HepG2 (cell line): ENCODE results near the gene MAFB. TPM values are rescaled to one million over a fixed set of nuclear protein-coding genes. Genes with fewer than 3 reads are reported as not detected.

Experiments
- ATF2 ChIP-seq: sonication (generic); formaldehyde crosslinking; IDR thresholded peaks from 2 replicates; pipeline ENCODE4 v1.4.0; 2020; ENCODE audit warnings: missing genetic modification reagents
- BRCA1 ChIP-seq: sonication (generic); formaldehyde crosslinking; IDR thresholded peaks from 2 replicates; pipeline ENCODE4 v1.4.0; 2020; ENCODE audit warnings: missing genetic modification reagents
- CEBPB ChIP-seq: IDR thresholded peaks from 2 replicates; pipeline ENCODE4 v1.6.1; 2011; ENCODE audit warnings: low read depth, low read length, improper control_type of control experiment, borderline replicate concordance
- FOXP1 ChIP-seq, 2 experiments: fragments of 450-650 bp in 1 of 2; IDR thresholded peaks; 2 replicates each; pipeline ENCODE4 v1.6.1; 2017 to 2018; ENCODE audit warnings: antibody characterized with exemption in 1 of 2
- FOXP4 ChIP-seq: sonication (generic); formaldehyde crosslinking; IDR thresholded peaks from 2 replicates; pipeline ENCODE4 v1.4.0; 2020; ENCODE audit warnings: missing genetic modification reagents
- IKZF5 ChIP-seq: IDR thresholded peaks from 2 replicates; pipeline ENCODE4 v1.6.1; 2018; ENCODE audit warnings: missing genetic modification reagents, mild to moderate bottlenecking, missing compliant biosample characterization
- KDM5B ChIP-seq: sonication (generic); formaldehyde crosslinking; IDR thresholded peaks from 2 replicates; pipeline ENCODE4 v1.4.0; 2020; ENCODE audit warnings: missing genetic modification reagents, mild to moderate bottlenecking, borderline replicate concordance
- KLF11 ChIP-seq: IDR thresholded peaks from 2 replicates; pipeline ENCODE4 v1.6.1; 2016; ENCODE audit warnings: missing compliant biosample characterization
- MAF1 ChIP-seq: sonication (generic); formaldehyde crosslinking; IDR thresholded peaks from 2 replicates; pipeline ENCODE4 v1.5.0; 2020; ENCODE audit warnings: missing genetic modification reagents, borderline replicate concordance
- MAZ ChIP-seq, 2 experiments: sonication (generic) in 1 of 2; formaldehyde crosslinking in 1 of 2; IDR thresholded peaks; 2 replicates each; pipeline versions ENCODE4 v1.5.0 to v1.6.1; 2012 to 2020; ENCODE audit warnings: low read depth in 2 of 2, mild to moderate bottlenecking in 2 of 2, borderline replicate concordance in 1 of 2, improper control_type of control experiment in 1 of 2, low read length in 1 of 2, missing genetic modification reagents in 1 of 2, moderate library complexity in 1 of 2
- MIER2 ChIP-seq: IDR thresholded peaks from 2 replicates; pipeline ENCODE4 v1.6.1; 2016; ENCODE audit warnings: missing biosample characterization, missing genetic modification reagents
- NFYB ChIP-seq: sonication (generic); formaldehyde crosslinking; IDR thresholded peaks from 2 replicates; pipeline ENCODE4 v1.4.0; 2020; ENCODE audit warnings: missing genetic modification reagents
- SNAPC2 ChIP-seq: sonication (generic); formaldehyde crosslinking; IDR thresholded peaks from 2 replicates; pipeline ENCODE4 v1.8.1; 2022; ENCODE audit warnings: mild to moderate bottlenecking, missing genetic modification reagents
- TARDBP ChIP-seq: sonication (generic); formaldehyde crosslinking; IDR thresholded peaks from 2 replicates; pipeline ENCODE4 v1.8.0; 2022; ENCODE audit warnings: mild to moderate bottlenecking, missing genetic modification reagents
- TSC22D2 ChIP-seq: sonication (generic); formaldehyde crosslinking; IDR thresholded peaks from 2 replicates; pipeline ENCODE4 v1.5.1; 2020; ENCODE audit warnings: missing genetic modification reagents, mild to moderate bottlenecking, borderline replicate concordance
- ZBTB25 ChIP-seq: IDR thresholded peaks from 2 replicates; pipeline ENCODE4 v1.6.1; 2018; ENCODE audit warnings: missing genetic modification reagents
- ZNF230 ChIP-seq: sonication (generic); formaldehyde crosslinking; IDR thresholded peaks from 2 replicates; pipeline ENCODE4 v1.4.0; 2020; ENCODE audit warnings: mild to moderate bottlenecking, missing genetic modification reagents
- ZNF670 ChIP-seq: sonication (generic); formaldehyde crosslinking; IDR thresholded peaks from 2 replicates; pipeline ENCODE4 v1.8.0; 2022; ENCODE audit warnings: mild to moderate bottlenecking, missing genetic modification reagents, borderline replicate concordance
- ZNF674 ChIP-seq: sonication (generic); formaldehyde crosslinking; IDR thresholded peaks from 2 replicates; pipeline ENCODE4 v1.5.0; 2020; ENCODE audit warnings: low read depth, mild to moderate bottlenecking, missing genetic modification reagents
- ZNF761 ChIP-seq: sonication (generic); formaldehyde crosslinking; conservative IDR thresholded peaks from 2 replicates; pipeline ENCODE4 v1.4.0; 2020; ENCODE audit warnings: mild to moderate bottlenecking, missing genetic modification reagents
- ZNF788 ChIP-seq: sonication (generic); formaldehyde crosslinking; IDR thresholded peaks from 2 replicates; pipeline ENCODE4 v1.5.0; 2020; ENCODE audit warnings: mild to moderate bottlenecking, missing genetic modification reagents, borderline replicate concordance
- ZNF790 ChIP-seq: sonication (generic); formaldehyde crosslinking; IDR thresholded peaks from 2 replicates; pipeline ENCODE4 v1.8.0; 2022; ENCODE audit warnings: missing genetic modification reagents, mild to moderate bottlenecking, borderline replicate concordance
- ZSCAN9 ChIP-seq: IDR thresholded peaks from 2 replicates; pipeline ENCODE4 v1.6.1; 2016; ENCODE audit warnings: borderline replicate concordance
- polyA plus RNA-seq, 8 experiments: library from polyadenylated mRNA; depleted of rRNA in 3 of 8; stranded (reverse) in 7 of 8; unstranded in 1 of 8; fragments of >200 nt; fragmentation: Illumina TruSeq in 4 of 8; extraction: Trizol in 4 of 8; gene quantifications; 2 replicates each; pipeline versions ENCODE4 v1.2.1 to v1.2.3, GENCODE V29; 2011 to 2016; ENCODE audit warnings: low read depth in 4 of 8, missing spikeins in 1 of 8, mixed read lengths in 1 of 8; ENCODE audit not compliant: insufficient read depth in 1 of 8
- total RNA-seq, 5 experiments: library from RNA; depleted of rRNA; stranded (reverse); fragments of >200 nt; fragmentation: Illumina TruSeq; extraction: Trizol; gene quantifications; 2 replicates each; pipeline ENCODE4 v1.2.3, GENCODE V29; 2016; ENCODE audit warnings: low read depth in 1 of 5

The MAFB gene
- total and polyA plus RNA-seq, 2 of the 13 experiments (the other 11 are each of a cell fraction or from before 2014, with no cell fraction given): 0.08 to 0.11 TPM

GRCh38 chr20:40682104-40682981 lies 6.7 kb downstream of the MAFB start (continued):
- TF ChIP-seq ZNF674 (CRISPR knock-in tag): no peak
- TF ChIP-seq KLF11 (CRISPR knock-in tag): no peak
- no peak for TF ChIP-seq ZNF670 (CRISPR knock-in tag)
- peak; percentile 25; the same call in 1 of the 2 replicates for TF ChIP-seq MAF1 (CRISPR knock-in tag)
- TF ChIP-seq MAZ (IDR thresholded peaks at IDR 0.05; ENCODE audit: borderline replicate concordance, low read depth, low read length): no peak
- 0 out of 2 replicates have a peak, but pooled peaks have one; percentile 36 for TF ChIP-seq MAZ (CRISPR knock-in tag; IDR thresholded peaks at IDR 0.05; ENCODE audit: low read depth)
- peak; percentile 73 for TF ChIP-seq IKZF5 (CRISPR knock-in tag)
- TF ChIP-seq ZNF230: 0 out of 2 replicates have a peak, but pooled peaks have one; percentile 27
- peak; percentile 36; the same call in 1 of the 2 replicates for TF ChIP-seq KDM5B
- no peak for TF ChIP-seq FOXP1 (IDR thresholded peaks at IDR 0.05)
- peak; percentile 52; the same call in 1 of the 2 replicates for TF ChIP-seq FOXP1 (CRISPR knock-in tag; IDR thresholded peaks at IDR 0.05)
- no peak for TF ChIP-seq SNAPC2 (CRISPR knock-in tag)
- TF ChIP-seq CEBPB: peak; percentile 98
- peak; percentile 85; the same call in 1 of the 2 replicates for TF ChIP-seq BRCA1 (CRISPR knock-in tag)
- peak; percentile 43; the same call in 1 of the 2 replicates for TF ChIP-seq ZBTB25
- TF ChIP-seq FOXP4 (CRISPR knock-in tag): peak; percentile 77
- TF ChIP-seq TARDBP: peak; percentile 77; the same call in 1 of the 2 replicates
- peak; percentile 43; the same call in 1 of the 2 replicates for TF ChIP-seq ATF2 (CRISPR knock-in tag)
- TF ChIP-seq MIER2 (CRISPR knock-in tag): peak; percentile 81
- 0 out of 2 replicates have a peak, but pooled peaks have one; percentile 53 for TF ChIP-seq ZNF761
- 0 out of 2 replicates have a peak, but pooled peaks have one; percentile 5 for TF ChIP-seq NFYB (CRISPR knock-in tag)
- 0 out of 2 replicates have a peak, but pooled peaks have one; percentile 58 for TF ChIP-seq TSC22D2
- TF ChIP-seq ZNF788 (CRISPR knock-in tag): peak; percentile 55; the same call in 1 of the 2 replicates
- TF ChIP-seq ZSCAN9: 0 out of 2 replicates have a peak, but pooled peaks have one; percentile 22
- no peak for TF ChIP-seq ZNF790 (CRISPR knock-in tag)
